RKO (cell line): ENCODE measurements around the gene WDPCP.
A peak's percentile ranks its signal among the peaks of the same experiment; 100 is the strongest.
"Not testable (repeated sequence)": the region's sequence is repeated elsewhere in the genome, so short reads cannot be mapped to it uniquely, and the experiment has no call there.

Experiments used
- DNase-seq: peaks from one replicate; pipeline ENCODE4 v3.0.0-alpha.2; 2016; ENCODE audit warnings: low spot score

Gene WDPCP, protein sequence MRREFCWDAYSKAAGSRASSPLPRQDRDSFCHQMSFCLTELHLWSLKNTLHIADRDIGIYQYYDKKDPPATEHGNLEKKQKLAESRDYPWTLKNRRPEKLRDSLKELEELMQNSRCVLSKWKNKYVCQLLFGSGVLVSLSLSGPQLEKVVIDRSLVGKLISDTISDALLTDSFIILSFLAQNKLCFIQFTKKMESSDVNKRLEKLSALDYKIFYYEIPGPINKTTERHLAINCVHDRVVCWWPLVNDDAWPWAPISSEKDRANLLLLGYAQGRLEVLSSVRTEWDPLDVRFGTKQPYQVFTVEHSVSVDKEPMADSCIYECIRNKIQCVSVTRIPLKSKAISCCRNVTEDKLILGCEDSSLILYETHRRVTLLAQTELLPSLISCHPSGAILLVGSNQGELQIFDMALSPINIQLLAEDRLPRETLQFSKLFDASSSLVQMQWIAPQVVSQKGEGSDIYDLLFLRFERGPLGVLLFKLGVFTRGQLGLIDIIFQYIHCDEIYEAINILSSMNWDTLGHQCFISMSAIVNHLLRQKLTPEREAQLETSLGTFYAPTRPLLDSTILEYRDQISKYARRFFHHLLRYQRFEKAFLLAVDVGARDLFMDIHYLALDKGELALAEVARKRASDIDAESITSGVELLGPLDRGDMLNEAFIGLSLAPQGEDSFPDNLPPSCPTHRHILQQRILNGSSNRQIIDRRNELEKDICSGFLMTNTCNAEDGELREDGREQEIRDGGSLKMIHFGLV

DNA sequence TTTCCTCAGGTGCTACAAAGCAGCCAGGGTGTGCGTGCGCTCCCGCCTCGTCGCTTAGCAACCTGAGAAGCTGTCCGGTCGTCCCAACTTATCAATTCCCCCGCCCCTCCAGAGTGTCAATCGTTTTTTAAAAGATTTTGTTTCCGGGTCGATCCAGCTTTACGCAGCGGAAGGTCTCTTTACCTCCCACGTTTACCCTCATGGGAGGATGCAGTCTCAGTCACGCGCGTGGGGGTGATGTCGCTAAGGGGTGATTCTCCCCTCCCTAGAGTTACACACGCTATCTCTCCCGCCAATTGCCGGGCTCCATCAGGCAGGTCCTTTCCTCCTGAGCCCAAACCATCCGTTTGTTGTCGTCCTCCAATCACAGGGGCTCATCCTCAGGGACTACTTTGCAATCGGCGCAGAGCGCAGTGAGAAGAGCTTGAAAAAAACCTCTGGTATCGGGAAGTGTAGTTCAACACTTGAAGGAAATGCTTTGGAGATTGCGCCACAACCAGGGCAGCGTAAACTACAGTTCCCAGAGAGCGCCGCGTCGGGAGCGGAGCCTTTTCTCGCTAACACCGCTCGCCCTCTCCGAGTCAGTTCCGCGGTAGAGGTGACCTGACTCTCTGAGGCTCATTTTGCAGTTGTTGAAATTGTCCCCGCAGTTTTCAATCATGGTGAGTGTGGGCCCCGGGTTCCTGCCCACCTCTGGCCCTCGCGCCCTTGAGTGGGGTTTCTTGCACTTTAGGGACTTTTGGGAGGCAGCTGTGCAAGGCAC is at the start of gene WDPCP, which contains the start of gene MDH1:
TSS of gene WDPCP (minus strand) at position 93 of the 763 bp plus-strand sequence. CDS start 206 bp downstream, outside the sequence.
TSS of gene MDH1 (plus strand) at position 579 of the 763 bp plus-strand sequence. CDS start at position 660, 81 bp downstream.
- DNase-seq, result peak; percentile 100

DNA sequence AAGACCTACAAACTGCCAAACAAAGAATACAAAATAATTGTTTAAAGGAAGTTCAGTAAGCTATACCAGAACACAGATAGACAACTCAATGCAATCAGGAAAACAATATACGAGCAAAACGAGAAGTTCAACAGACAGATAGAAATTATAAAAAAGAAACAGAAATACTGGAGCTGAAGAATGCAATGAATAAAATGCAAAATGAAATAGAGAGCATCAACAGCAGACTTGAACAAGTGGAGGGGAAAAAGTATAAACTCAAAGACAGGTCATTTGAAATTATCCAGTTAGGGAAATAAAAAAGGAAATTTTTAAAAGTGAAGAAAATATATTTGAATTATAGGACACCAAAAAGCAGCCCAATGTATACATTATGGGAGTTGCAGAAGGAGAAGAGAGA is 44.1 kb upstream of the WDPCP start:
- DNase-seq, result no peak

DNA sequence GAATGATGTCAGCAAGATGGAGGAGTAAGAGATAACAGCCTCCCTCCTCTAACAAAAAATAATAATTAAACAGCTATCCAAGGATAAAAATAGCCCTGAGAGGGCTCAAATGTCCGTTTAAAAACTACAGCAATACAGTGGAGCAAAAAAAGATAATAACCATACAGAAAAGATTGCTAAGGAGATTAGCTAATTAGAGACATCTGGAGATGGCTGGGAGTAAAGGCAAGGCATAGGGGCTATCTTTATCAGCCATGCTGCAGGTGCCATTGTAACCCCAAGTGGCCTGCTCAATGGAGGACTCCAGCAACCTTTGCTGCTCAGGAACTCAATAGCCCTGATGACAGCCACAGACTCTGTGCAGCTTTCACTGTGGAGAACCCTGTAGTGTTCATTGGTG is 43.2 kb upstream of the WDPCP start:
- no peak for DNase-seq

DNA sequence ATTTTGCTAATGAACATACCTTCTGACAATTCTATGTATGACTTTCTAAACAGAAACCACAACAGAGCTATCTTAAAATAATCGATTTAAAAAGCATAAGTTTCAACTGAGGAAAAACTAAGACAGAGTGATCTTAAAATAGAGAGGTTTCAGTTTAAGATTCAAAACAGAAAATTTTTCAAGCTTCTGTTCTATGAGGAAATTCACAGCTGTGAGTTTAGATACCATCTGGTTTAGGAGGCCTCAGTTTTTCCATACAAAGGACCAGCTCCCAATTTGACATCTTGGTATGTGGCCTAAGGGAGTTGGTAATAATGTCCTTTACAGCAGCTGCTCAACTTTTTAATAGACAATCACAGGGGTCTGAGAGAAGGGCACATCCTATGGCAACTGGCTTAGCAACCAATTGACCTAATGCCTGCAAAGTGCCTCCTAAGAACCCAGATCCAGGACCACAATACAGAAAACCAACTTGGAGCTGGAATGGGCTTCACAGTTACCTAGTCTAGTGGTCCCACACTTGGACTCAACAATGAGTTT is 40.2 kb upstream of the WDPCP start:
- DNase-seq, result no peak

DNA sequence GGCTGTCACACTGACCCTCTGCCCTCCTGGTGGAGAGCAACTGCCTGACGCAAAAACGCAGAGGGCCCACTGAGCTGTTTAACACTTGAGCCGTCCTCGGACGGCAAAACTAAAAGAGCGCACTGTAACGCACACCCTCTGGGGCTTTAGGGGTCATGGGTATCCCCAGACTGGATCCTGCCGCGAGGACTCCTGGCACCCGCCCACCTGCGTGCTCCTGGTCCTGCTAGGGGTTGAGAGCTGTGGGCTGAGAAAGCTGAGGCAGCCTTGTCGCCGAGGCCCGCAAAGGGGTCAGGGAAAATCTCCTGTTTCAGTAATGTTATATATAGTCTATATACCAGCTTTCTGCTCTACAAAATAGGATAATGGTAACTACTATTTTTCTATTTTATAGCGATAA is 39.6 kb upstream of the WDPCP start:
- DNase-seq, result no peak

DNA sequence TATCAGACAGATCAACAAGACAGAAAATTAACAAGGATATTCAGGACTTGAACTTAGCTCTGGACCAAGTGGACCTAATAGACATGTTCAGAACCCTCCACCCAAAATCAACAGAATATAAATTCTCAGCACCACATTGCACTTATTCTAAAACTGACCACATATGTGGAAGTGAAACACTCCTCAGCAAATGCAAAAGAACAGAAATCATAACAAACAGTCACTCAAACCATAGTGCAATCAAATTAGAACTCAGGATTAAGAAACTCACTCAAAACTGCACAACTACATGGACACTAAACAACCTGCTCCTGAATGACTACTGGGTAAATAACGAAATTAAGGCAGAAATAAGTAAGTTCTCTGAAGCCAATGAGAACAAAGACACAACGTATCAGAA is 35.5 kb upstream of the WDPCP start:
- not testable (repeated sequence) for DNase-seq

DNA sequence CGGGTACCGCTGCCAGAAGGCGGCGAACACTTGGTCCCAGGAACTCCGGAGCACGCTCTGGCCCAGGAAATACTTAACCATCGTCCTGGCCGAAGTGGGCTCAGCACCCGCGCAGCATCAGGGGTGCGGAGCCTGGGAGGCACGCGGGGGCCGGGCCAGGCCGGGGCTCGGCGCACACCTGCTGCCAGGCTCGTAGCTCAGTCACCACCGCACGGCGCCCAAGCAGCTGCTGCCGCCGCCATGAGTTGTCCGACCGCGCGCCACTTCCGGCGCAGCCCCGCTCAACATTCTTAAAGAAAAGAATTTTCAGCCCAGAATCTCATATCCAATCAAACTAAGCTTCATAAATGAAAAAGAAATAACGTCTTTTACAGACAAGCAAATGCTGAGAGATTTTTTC is 34.5 kb upstream of the WDPCP start:
- DNase-seq, result no peak

DNA sequence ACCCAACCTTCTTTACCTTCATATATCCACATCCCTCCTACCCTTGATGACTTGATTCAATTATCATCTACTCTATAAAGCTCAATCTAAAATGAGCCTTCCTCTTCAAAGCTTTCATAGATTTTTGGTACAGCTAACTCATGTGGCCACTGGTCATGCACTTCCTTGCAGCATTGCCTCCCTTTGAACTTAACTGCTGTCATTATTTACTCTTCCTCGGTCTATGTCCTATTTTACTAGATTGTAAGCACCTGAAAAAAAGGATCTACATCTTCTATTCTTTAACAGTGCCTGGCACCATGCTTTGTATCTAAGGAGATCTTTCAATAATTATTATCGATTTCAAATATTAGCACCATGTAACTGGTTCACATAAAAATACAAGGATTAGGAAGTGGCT is 31.1 kb upstream of the WDPCP start:
- DNase-seq, result no peak

DNA sequence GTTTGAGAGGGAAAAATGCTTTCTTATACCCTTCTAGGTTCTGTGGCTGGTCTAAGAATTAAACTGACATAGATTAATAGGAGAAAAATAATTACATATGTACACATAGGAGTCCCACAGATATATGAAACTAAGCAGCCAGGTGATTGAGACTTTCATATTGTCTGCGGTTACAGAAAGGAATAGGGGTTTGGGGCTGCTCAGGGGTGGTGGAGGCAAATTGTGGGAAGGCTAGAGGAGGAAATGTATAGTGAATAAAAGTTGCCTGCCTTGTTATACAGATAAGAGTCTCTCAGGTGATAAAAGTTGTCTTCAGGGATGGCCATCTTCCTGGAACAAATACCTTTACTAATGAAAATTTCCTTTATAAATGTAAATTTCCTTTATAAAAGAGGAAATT is 29.1 kb upstream of the WDPCP start:
- DNase-seq, result no peak

DNA sequence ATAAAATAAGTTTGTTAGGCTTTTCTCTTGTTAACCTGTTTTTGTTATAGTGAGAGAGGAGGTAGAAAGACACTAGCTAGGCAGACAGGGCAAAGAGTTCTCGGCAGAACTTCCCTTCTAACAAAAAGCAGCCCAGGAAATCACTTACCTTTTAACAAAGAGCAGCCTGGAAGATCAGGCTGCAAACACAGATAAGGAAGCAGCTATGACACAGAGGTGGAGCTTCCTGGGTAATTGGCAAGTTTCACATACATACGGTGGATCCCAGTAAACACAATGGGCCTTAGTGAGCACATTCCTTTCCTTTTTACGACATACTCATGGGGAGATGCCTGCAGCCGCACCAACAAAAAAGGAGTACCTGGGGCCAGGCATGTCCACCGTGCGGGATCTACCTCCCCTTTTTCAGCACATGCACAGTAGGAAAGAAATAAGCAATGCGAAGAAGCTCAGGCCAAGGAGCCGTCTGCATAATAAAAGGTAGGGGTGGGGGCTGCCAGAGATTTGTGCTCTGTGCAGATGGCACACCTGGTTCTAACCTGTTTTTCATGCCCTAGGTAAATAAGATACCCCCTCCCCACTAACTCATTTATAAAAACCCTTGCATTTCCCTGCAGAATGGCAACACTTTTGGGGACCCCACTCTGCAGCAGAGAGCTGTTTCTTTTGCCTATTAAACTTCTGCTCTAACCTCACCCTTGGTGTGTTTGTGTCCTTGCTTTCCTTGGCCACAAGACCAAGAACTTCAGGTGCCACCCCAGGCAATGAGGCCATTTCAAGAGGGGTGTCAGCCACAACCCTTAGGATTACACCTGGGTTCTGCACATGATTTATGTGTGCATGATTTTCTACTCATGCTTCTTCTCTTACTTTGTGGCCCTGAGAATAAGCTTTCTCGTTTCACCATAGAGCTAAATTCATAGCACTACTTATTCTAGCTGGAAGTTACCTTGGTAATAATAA is 27.0 kb upstream of the WDPCP start:
- no peak for DNase-seq

DNA sequence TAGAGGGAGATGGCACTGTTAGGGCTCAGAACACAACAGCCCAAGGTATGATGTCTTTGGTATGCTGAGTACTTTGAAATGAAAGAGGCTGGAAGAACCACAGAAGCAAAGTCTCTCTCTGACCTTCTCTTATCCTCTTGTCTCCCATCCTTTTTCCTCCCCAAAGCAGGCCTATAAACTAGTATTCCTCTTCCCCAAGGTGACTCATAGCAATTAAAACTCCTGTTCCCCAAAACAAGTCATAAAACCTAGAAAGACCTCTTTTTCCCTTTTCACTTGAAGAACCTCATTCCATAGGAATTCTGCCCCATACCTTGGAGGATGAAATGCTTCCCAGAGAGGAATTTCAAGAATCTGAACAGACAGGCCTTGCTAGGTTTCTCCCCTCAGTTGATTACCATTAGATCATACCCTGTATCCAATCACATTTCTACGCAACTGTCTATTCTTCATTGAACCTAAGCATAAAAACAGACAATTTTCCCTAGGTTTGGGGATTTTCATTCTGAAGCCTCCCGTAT is 26.2 kb upstream of the WDPCP start:
- DNase-seq, result no peak

DNA sequence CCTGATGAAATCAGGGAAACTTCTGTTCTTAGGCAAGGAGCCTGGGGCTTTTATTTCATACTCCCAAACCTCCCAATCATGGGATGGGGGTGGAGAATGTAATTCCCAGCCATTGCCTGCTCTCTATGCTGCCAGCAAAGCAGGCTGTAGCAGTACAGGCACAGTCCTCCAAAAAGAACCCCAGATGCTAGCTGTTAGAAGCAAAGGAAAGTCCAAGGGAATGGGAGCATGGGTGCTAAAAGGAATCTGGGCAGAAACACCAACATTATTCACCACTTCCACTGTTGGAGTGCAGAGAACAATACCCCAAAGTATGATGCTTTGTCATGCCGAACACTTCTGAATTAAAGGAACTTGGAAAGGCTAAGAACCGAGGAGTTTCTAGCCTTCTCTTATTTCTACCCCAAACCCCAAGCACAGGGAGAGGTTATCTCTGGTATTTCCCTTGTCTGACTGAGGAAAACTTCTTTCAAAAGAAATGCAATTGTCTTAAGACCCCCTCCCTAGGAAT is 25.2 kb upstream of the WDPCP start:
- no peak for DNase-seq

DNA sequence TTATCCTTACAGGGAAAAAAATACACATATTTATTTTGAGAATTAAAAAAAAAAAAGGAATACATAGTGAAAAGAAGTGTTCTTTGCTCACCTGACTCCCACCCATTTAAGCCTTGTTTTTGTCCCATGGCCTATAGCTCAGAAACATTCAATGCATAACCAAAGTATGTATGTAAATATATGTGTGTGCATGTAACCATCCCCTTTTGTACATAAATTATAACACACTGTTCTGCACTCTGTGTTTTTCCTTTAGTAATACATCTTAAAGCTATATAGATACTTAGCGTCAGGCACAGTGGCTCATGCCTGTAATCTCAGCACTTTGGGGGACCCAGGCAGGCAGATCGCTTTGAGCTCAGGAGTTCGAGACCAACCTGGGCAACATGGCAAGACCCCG is 22.2 kb upstream of the WDPCP start:
- DNase-seq, result no peak

DNA sequence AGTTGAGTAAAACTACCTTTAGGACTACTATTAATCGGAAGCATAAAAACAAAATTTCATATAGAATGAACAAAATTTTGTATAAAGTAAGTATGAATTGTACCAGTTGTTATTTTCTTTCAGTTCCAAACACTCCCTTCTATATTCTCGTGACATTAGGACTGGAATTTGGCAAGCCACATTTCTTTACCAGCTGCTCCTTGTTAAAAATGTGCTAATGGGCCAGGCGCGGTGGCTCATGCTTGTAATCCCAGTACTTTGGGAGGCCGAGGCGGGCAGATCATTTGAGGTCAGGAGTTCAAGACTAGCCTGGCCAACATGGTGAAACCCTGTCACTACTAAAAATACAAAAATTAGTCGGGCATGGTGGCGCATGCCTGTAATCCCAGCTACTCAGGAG is 20.6 kb upstream of the WDPCP start:
- DNase-seq, result not testable (repeated sequence)

DNA sequence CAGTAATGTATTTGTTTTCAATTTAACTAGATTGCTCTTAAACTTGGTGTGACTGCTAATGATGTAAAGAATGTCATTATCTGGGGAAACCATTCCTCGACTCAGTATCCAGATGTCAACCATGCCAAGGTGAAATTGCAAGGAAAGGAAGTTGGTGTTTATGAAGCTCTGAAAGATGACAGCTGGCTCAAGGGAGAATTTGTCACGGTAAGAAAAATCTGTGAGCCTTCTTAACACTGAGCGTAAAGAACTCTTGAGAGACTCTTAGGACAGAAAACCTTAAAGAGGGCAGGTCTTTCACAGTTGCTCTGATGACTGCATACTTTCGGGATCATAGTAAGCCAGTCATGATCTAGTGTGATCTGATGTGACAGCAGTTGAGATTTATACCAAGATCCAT is 16.4 kb upstream of the WDPCP start:
- no peak for DNase-seq

DNA sequence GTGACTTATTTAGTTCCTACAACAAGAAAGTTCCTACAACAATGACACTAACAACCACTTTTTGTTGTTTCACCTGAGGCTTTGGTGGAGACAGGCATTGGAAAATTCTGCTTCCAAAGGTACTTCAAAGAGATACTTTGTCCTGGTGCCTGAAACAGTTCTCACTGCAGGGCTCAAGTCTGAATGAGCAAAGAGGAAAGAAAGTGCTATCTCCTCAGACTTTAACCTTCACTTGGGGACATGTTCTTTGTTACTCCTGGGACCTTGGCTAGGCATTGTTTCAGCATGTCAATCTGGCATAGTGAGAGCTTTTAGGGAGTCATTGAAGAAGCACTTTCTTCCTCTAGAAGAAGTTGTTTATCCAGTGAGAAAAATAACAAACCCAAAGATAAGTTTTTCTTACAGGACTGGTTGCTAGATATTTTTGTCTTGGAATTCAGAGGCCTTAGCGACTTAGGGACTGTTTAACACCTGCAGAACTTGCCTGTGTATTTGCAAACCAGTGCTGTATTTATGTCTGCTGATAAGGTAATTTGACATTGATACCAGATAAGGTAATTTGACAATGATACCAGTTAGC is 12.7 kb upstream of the WDPCP start:
- no peak for DNase-seq

DNA sequence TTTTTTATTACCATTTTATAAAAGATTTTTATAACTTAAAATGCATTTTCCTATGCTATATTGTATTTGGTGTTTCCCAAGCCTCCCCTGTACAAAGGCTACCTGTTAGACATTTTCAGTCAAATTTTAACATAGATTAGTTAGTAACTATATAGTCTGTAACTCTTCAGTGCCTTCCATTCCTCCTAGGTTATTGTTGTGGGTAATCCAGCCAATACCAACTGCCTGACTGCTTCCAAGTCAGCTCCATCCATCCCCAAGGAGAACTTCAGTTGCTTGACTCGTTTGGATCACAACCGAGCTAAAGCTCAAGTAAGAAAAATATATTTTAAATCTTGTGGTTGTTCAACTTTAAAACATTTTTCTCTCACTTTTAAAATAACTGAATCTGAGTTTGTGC is 10.7 kb upstream of the WDPCP start:
- no peak for DNase-seq

DNA sequence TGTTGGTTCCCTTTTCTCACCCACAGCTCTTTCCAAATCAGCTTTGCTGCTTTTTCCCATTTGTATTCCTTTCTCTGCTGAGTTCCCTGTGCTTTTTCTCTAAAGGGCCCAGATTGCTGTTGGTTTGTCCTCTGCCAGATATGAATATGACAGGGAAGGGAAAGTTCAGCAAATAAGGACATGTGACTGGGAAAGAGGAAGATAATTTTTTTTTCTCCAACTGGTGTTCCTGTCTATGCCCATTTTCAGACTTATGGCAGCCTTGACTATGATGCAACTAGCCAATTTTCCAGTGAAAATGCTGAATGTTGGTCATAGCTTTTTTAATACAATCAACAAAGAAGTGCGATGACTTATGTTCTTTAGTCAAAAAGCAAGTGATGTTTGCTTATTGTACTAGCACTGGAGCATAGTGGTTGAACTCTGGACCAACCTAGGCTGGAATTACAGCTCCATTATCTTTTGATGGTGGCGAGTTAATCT is 8.2 kb upstream of the WDPCP start:
- no peak for DNase-seq

DNA sequence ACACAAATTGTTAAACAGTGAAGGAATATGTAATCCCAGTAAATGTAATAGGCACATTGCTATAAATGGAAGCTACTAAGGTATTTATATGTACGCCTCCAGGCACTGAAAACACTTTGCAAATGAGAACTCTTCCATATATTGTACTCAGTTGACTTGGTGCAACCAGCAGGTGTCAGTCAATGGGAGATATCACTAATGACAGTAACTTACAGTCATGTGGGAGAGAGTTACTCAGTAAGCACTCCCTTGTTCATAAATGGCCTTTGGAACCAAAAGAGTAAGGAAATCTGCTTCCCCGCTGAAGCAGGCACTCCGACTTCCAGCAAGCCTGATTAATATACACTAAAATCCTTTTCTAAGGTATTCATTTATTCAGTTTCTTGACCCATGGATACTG is 6.4 kb upstream of the WDPCP start:
- DNase-seq, result peak; percentile 18

DNA sequence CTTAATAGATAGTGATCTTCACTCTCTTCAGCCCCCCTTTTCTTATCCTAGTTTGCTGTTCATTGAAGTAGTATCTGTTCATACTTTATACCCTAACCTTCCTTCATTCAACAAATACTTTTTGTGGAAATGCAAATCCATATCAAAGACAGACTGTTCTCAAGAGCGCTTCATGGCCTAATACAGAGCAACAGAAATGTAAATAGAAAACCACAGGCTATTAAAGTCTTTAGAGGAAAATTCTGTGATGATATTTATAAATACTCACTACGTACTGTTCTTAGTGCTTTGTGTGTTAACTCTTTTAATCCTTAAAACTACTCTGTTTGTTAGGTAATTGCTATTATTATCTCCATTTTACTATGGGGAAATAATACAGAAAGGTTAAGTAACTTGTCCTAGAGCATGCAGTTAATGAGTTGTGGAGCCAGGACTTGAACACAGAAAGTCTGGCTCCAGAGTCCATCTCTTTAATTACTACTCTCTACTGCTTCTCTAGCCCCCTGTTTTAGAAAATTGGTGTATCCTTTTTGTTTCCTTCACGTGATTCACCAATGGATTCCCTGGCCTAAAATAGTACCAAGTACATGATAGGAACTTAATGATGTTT is 3.4 kb upstream of the WDPCP start:
- no peak for DNase-seq
